Measurements from ENCODE around the gene C1QTNF2. TPM values are rescaled to one million over a fixed set of nuclear protein-coding genes. Genes with fewer than 3 reads are reported as not detected.

The C1QTNF2 gene
- total RNA-seq, 1 donor from 2014 or later, result 3.7 TPM

DNA sequence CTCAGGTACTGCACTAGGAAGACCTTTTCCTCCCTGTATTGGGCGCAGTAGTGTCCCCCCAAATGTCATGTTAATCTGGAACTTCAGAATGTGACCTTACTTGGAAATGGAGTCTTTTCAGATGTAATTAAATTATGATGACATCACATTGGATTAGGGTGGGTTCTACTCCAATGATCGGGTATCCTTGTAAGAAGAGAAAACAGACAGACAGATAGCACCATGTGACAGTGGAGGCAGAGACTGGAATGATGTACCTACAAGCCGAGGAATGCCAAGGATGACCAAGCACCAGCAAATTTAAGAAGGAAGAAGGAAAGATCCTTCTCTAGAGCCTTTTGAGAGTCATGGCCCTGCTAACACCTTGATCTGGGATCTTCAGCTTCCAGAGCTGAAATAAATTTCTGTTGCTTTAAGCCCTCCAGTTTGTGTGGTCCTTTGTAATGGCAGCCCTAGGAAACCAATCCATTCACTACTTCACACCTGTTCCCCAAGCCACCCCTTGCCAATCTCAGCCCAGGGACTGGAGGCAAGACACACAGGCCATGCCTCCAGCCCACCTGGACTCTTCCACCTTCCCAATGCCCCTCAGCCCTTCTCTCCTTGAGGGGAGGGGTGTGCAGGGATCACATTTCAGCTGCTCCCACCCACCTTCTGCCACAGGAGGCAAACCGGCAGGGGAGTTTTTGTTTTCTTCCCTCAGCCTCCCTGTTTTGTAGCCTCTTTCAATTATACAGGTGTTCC, 59.7 kb downstream of the C1QTNF2 start:
- TF ChIP-seq, protein P1, sequence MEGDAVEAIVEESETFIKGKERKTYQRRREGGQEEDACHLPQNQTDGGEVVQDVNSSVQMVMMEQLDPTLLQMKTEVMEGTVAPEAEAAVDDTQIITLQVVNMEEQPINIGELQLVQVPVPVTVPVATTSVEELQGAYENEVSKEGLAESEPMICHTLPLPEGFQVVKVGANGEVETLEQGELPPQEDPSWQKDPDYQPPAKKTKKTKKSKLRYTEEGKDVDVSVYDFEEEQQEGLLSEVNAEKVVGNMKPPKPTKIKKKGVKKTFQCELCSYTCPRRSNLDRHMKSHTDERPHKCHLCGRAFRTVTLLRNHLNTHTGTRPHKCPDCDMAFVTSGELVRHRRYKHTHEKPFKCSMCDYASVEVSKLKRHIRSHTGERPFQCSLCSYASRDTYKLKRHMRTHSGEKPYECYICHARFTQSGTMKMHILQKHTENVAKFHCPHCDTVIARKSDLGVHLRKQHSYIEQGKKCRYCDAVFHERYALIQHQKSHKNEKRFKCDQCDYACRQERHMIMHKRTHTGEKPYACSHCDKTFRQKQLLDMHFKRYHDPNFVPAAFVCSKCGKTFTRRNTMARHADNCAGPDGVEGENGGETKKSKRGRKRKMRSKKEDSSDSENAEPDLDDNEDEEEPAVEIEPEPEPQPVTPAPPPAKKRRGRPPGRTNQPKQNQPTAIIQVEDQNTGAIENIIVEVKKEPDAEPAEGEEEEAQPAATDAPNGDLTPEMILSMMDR (IDR thresholded peaks at IDR 0.05), result no peak
- no peaks in the 10 kb centered on the region for H3K27me3 ChIP-seq
- no peak for DNase-seq (ENCODE audit: low spot score in 2 of 2)
- intact Hi-C loops (cut with DNase I), result no loop called here
- H3K27ac ChIP-seq, result no peak overlapping the region
- peaks cover 0 to 3% of the 10 kb centered on the region in 2 donors for H3K36me3 ChIP-seq
- H3K9me3 ChIP-seq, result no peaks in the 10 kb centered on the region
- no peak overlapping the region for H3K4me3 ChIP-seq
- H3K4me1 ChIP-seq, result peaks cover 0 to 4% of the 10 kb centered on the region in 2 donors

DNA sequence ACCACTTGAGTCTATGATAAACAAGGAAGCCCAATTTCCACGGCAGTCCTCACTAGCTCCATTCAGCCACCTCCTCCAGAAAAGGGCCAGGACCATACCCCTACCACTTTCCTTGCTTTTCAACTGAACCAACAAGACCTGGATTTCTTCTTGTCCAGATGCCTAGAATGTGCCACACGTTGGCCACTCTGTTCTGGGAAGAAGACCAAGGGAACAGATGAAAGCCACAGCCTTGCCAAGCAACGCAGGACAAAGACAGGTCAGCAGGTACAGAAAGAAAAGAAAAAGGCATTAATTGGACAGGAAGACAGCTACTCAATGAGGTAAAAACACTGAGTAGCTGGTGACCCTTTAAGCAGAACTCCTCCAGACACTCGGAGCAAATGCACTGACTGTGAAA, 60.3 kb downstream of the C1QTNF2 start:
- intact Hi-C loops (cut with DNase I), result no loop called here
- no peaks in the 10 kb centered on the region for H3K9me3 ChIP-seq

DNA sequence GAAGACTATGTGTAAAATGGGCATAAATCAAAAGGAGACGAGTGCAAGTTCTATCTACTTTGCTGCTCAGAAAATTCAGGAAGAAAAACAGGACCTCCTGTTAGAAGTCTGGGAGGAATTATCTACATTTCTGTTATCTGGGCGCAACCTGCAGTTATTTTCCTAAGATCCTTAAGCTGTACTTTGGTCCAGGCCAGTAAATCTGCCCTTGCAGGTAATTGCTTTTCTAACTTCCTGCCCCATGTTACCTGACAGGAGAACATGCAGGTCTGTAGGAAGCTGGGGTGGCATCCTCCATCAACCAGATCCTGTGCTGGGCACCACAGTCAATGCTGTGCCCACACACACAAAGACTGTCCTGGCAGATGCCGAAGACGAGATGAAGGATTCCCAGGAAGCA, 63.7 kb downstream of the C1QTNF2 start:
- intact Hi-C loops (cut with DNase I), result no loop called here
- TF ChIP-seq, protein P1 (IDR thresholded peaks at IDR 0.05), result no peak

More for the DNA sequence above, 60.3 kb downstream of the C1QTNF2 start:
- no peaks in the 10 kb centered on the region for H3K27me3 ChIP-seq
- TF ChIP-seq, protein P1 (IDR thresholded peaks at IDR 0.05), result no peak
- DNase-seq (ENCODE audit: low spot score in 2 of 2), result no peak
- H3K4me1 ChIP-seq, result peaks cover 0 to 4% of the 10 kb centered on the region in 2 donors
- peaks cover 0 to 3% of the 10 kb centered on the region in 2 donors for H3K36me3 ChIP-seq
- no peak overlapping the region for H3K4me3 ChIP-seq
- no peak overlapping the region for H3K27ac ChIP-seq

DNA sequence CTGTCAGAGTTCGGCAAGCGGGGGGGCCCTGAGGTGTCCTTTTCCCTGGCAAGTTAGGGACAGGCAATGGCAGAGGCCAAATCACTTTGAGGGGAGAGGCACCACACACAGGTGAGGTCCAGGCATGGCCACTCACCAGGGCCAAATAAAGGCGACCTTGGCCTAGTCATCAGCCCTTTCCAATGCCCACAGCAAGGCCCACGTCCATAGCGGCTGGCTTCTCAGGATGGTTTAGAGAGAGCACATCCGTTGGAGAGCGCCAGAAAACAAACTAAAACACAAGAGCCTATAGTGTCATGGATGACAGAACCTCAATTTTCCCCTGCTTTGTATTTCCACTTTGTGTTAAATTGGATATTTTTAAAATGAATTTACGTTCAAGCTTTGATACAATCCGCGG, 65.1 kb downstream of the C1QTNF2 start:
- no peaks in the 10 kb centered on the region for H3K9me3 ChIP-seq
- H3K4me3 ChIP-seq, result no peak overlapping the region
- no peaks in the 10 kb centered on the region for H3K4me1 ChIP-seq
- intact Hi-C loops (cut with DNase I), result no loop called here
- H3K27ac ChIP-seq, result no peak overlapping the region
- TF ChIP-seq, protein P1 (IDR thresholded peaks at IDR 0.05), result no peak
- peaks cover 0 to 3% of the 10 kb centered on the region in 2 donors for H3K36me3 ChIP-seq
- H3K27me3 ChIP-seq, result no peaks in the 10 kb centered on the region
- no peak for DNase-seq (ENCODE audit: low spot score in 2 of 2)

More for the DNA sequence above, 63.7 kb downstream of the C1QTNF2 start:
- H3K4me3 ChIP-seq, result no peak overlapping the region
- no peaks in the 10 kb centered on the region for H3K27me3 ChIP-seq
- peaks cover 0 to 3% of the 10 kb centered on the region in 2 donors for H3K36me3 ChIP-seq
- no peak overlapping the region for H3K27ac ChIP-seq
- no peaks in the 10 kb centered on the region for H3K9me3 ChIP-seq
- H3K4me1 ChIP-seq, result no peaks in the 10 kb centered on the region
- DNase-seq (ENCODE audit: low spot score in 2 of 2), result no peak

DNA sequence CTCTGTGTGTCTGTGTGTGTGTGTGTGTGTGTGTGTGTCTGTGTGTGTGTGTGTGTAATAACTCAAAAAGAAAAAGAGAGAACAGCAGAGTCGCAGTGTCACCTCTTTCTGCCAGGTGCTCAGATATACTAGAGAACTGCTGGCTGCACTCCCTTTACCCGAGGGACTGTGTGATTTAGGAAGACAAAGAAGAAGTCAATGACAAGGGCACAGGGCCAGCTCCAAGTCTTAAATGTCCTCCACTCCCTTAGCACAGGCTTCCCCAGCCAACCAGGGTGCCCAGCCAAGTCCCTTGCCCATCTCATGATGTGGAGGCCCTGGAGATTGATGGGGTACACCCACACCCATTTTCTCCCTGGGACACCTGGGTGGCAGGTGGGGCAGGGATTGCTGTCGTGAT, 66.7 kb downstream of the C1QTNF2 start:
- no peak overlapping the region for H3K4me3 ChIP-seq
- H3K27me3 ChIP-seq, result no peaks in the 10 kb centered on the region
- no peak overlapping the region for H3K27ac ChIP-seq
- TF ChIP-seq, protein P1 (IDR thresholded peaks at IDR 0.05), result no peak
- no peaks in the 10 kb centered on the region for H3K4me1 ChIP-seq
- no peak for DNase-seq (ENCODE audit: low spot score in 2 of 2)
- H3K36me3 ChIP-seq, result peaks cover 0 to 3% of the 10 kb centered on the region in 2 donors
- no peaks in the 10 kb centered on the region for H3K9me3 ChIP-seq
- intact Hi-C loops (cut with DNase I), result no loop called here
